AG04449 (cell line): ENCODE measurements around the gene HSFX3.
A peak's percentile ranks its signal among the peaks of the same experiment; 100 is the strongest.
"Not testable (repeated sequence)": the region's sequence is repeated elsewhere in the genome, so short reads cannot be mapped to it uniquely, and the experiment has no call there.

Source experiments
- CTCF ChIA-PET: fragments of 350-600 bp; formaldehyde crosslinking; extraction: SDS; loops from one replicate; lab custom pipeline; 2021; ENCODE audit warnings: antibody characterized with exemption; lab: Yijun Ruan, JAX
- POLR2A ChIA-PET: fragments of 400-600, 350-600 bp; formaldehyde crosslinking; extraction: SDS; loops from one replicate; lab custom pipeline; 2020; ENCODE audit warnings: antibody characterized with exemption, inconsistent platforms; lab: Yijun Ruan, JAX
- DNase-seq: peaks from one replicate; pipeline ENCODE4 v3.0.0-alpha.2; 2010; ENCODE audit warnings: low read depth, low spot score
- H3K4me3 ChIP-seq: 2 replicates; pipeline ENCODE4 v1.5.1; 2011; ENCODE audit warnings: low read depth, mild to moderate bottlenecking, control low read depth, low read length
- TF ChIP-seq, protein P1 (sequence below): IDR thresholded peaks from one replicate; pipeline ENCODE4 v1.5.1; 2011; ENCODE audit warnings: mild to moderate bottlenecking, moderate library complexity, low read length, control low read depth, inconsistent platforms; ENCODE audit not compliant: insufficient read depth; ENCODE audit errors: missing control alignments

HSFX3 gene

DNA sequence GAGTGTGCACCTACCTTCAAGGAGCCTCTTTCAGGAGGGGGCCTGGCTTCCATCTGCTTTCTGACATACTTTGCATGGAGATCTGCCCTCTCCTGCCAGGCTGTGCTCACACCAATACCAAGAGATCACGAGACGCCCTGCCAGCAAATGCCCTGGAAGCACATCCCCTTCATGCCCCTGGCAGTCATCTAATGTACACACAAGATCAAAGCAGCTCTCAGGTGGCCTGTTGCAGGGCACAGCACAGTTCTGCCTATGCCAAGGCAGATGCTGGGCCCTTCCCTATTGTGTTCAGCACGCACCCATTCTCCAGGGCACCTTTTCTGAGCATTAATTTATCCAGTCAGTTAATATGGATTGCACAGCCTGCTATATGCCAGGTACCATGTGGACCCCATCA lies 16.9 kb downstream of the HSFX3 start:
- DNase-seq, CTCF ChIA-PET, POLR2A ChIA-PET, H3K4me3 ChIP-seq: not testable (repeated sequence)

DNA sequence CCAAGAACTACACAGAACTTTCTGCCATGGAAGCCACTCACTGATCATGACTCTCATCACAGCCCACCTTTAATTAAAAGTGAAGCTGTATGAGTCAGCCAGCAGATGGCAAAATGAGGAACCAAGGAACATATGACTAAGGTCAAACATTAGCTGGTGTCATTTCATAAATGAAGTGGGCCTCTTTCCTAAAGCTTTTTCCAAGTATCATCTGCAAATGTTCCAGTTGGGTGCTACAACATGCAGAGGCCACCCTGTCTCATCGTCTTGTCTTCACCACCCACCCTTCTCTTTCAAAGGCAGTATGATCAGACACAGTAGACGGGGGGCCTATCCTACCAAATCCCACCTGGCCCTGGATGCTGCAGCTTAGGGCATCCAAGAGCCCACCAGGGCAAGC lies 18.1 kb downstream of the HSFX3 start:
- POLR2A ChIA-PET: no interaction called here

DNA sequence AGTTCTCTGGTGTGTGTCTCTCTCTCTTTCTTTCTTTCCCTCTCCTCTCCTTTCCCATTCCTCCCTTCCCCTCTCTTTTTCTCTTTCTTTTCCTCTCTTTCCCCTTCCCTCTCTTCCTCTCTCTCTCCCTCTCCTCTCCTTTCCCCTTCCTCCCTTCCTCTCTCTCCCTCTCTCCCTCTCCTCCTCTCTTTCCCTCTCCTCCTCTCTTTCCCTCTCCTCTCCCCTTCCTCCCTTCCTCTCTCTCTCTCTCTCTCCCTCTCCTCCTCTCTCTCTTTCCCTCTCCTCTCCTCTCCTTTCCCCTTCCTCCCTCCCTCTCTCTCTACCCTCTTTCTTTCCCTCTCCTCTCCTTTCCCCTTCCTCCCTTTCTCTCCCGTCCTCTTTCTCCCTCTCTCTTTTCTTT lies 21.3 kb downstream of the HSFX3 start:
- CTCF ChIA-PET: interaction anchor here (0.8 to 1.8 kb wide), 4 partner anchors 10 to 16 kb away, joined by 3 to 6 read pairs (median 4); no protein-coding TSS in a partner anchor

More for the DNA sequence above, 18.1 kb downstream of the HSFX3 start:
- CTCF ChIA-PET: no interaction called here
- H3K4me3 ChIP-seq: no peak overlapping the region
- DNase-seq: no peak
- TF ChIP-seq, protein P1, sequence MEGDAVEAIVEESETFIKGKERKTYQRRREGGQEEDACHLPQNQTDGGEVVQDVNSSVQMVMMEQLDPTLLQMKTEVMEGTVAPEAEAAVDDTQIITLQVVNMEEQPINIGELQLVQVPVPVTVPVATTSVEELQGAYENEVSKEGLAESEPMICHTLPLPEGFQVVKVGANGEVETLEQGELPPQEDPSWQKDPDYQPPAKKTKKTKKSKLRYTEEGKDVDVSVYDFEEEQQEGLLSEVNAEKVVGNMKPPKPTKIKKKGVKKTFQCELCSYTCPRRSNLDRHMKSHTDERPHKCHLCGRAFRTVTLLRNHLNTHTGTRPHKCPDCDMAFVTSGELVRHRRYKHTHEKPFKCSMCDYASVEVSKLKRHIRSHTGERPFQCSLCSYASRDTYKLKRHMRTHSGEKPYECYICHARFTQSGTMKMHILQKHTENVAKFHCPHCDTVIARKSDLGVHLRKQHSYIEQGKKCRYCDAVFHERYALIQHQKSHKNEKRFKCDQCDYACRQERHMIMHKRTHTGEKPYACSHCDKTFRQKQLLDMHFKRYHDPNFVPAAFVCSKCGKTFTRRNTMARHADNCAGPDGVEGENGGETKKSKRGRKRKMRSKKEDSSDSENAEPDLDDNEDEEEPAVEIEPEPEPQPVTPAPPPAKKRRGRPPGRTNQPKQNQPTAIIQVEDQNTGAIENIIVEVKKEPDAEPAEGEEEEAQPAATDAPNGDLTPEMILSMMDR: no peak

DNA sequence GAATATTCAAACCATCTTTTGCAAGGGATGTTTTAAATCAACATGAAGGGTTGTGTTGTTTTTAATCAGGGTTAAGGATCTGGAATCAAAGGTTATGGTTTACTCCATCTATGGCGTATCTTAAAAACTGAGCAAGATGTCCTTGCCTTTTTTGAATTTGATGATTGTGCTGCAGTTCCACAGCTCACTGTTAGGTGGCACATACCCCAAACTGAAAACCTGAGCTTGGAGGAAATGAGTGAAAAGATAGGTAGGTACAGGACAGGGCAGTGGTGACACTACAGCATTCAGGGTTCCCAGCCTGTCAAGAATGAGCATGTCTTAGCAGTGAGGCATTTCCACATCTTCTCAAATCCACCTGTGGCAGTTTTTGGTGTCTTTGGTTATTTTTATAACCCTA lies 22.0 kb downstream of the HSFX3 start:
- POLR2A ChIA-PET: interaction anchor here (1.0 kb wide), 1 partner anchor 23 kb away, joined by 3 read pairs; the partner anchor contains the start of gene IDS
- no peak overlapping the region for H3K4me3 ChIP-seq
- CTCF ChIA-PET: interaction anchor here (1.4 kb wide), 1 partner anchor 15 kb away, joined by 6 read pairs; no protein-coding TSS in a partner anchor
- TF ChIP-seq, protein P1: peak; percentile 41
- DNase-seq: no peak

More for the DNA sequence above, 21.3 kb downstream of the HSFX3 start:
- POLR2A ChIA-PET: interaction anchor here (1.0 kb wide), 1 partner anchor 23 kb away, joined by 3 read pairs; the partner anchor contains the start of gene IDS
- TF ChIP-seq, protein P1: no peak
- H3K4me3 ChIP-seq: no peak overlapping the region
- DNase-seq: no peak

DNA sequence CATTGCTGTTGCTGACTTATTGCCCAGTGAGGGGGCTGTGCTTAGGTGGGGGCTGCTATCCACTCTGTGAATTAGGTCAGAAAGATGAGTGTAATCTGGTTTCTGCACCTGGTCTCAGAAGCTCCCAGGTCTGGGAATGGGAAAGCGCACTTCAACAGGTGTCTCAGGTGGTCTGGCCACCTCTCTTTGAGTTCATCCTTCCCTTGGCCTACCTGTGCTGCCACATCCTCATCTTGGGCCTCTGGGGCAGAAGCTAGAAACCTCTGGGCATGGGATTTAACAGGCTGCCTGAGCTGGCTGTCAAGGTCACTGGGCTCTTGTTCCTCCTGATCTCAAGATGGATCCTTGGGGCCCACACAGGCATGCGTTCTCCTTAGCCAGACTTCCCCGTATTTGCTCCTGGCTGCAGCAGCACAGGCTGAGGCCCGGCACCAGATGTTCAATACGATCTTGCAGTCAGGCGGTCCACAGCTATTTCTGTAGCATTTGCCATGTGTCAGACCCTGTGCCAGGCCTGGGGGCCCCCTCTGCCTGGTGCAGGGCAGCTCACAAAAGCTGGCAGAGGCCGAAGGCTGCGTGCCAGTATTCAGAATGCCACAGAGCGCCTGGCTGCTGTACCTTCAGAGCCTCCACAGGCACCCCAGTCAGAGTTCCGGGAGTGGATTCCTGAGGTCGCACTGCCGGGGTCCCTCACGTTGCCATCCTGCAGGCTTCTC lies 23.2 kb downstream of the HSFX3 start:
- H3K4me3 ChIP-seq, POLR2A ChIA-PET, DNase-seq: not testable (repeated sequence)
- CTCF ChIA-PET: interaction anchor here (1.1 to 1.6 kb wide), 2 partner anchors 13 to 14 kb away, joined by 3 read pairs; no protein-coding TSS in a partner anchor

DNA sequence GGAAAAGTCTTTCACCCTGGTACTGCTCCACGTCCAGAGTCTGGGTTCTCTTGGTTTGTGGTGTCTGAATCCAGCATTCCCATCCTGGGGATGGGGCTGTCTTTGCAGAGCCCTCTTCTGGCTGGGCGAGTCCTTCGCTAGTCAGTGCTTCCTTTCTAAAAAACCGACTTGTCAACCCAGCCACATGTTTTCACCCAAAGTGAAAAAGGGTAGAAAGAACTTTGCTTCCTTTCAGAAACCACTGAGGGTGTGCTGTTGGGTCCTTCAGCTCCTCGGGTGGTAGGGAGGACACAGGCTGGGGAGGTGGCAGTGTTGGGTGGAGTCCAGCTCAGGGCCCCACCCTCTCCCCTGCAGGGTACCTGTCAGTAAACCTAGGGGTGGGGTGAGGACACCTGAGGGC lies 23.8 kb downstream of the HSFX3 start:
- CTCF ChIA-PET: interaction anchor here (1.1 to 1.6 kb wide), 2 partner anchors 14 kb away, joined by 3 read pairs; no protein-coding TSS in a partner anchor
- DNase-seq, H3K4me3 ChIP-seq, POLR2A ChIA-PET: not testable (repeated sequence)

DNA sequence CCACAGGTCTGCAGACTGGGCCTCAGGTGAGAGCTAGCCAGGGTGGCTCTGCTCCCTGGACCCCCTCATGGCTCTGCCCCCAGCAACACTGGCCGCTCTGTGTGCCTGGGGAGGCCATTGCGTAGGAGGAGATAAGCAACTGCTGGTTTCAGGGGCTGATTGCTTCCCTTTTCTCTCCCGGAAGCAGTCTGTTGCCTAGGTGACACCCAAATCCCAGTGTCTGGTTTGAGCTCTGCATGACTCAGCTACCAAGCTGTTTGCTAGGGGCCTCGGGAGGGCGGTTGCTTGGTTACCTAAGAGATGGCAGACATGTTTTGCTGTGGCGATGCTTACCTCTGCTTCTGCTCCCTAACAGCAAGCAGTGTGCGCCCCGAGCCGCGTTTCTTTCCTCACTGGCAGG lies 24.3 kb downstream of the HSFX3 start:
- DNase-seq, H3K4me3 ChIP-seq, CTCF ChIA-PET, POLR2A ChIA-PET: not testable (repeated sequence)

DNA sequence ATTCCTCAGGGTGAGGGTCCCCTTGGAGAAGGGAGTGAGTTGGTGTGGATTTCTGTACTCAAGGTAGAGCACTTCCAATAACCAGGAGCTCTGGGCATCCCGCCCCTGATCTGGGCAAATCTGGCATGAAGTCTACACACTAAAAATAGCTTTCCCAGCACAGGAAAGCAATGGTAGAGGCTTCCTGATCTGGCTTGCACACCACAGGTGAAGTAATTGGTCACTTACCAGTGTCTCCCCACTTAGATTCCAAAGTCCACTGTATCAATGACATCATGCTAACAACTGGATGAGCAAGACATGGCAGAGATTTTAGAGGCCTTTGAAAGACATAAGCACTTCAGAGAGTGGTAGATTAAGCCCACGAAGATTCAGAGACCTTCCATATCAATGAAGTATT lies 26.8 kb downstream of the HSFX3 start:
- TF ChIP-seq, protein P1: no peak
- CTCF ChIA-PET: interaction anchor here (2.2 kb wide), 1 partner anchor 11 kb away, joined by 25 read pairs; no protein-coding TSS in a partner anchor
- H3K4me3 ChIP-seq: no peak overlapping the region
- POLR2A ChIA-PET: no interaction called here
- DNase-seq: no peak
